DOHH2 (cell line): Measurements from ENCODE around the gene LRRC55.

Source experiments
- EZH2phosphoT487 ChIP-seq: fragments of 200-600 bp; sonication (generic); IDR thresholded peaks from 2 replicates; pipeline ENCODE4 v1.6.1; 2017; ENCODE audit warnings: borderline replicate concordance, mild to moderate bottlenecking, antibody characterized with exemption, low read length, moderate library complexity, mixed read lengths
- TF ChIP-seq, protein P1 (sequence below): fragments of 200-600 bp; sonication (generic); IDR thresholded peaks from one replicate; pipeline ENCODE4 v1.5.1; 2014; ENCODE audit warnings: antibody characterized with exemption, mild to moderate bottlenecking, low read depth, low read length; ENCODE audit not compliant: poor library complexity, severe bottlenecking

DNA sequence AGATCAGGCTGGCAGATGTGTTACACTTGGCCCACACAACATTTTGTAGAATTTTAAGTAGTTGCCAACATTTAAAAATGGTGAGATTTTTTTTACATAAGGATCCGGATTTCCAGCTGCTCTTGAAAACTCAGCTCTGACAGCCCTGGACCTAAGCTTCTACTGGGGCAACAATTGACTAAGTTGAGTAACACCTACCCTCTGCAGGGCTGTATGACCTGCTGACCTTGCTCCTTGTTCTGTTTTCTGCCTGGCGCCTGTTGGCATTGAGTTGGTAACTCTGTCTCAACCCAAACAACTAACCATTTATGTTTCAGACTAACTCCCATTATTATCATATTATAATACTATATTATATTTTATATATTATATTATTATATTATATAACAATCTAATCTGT, 21.1 kb upstream of the LRRC55 start:
- TF ChIP-seq, protein P1, sequence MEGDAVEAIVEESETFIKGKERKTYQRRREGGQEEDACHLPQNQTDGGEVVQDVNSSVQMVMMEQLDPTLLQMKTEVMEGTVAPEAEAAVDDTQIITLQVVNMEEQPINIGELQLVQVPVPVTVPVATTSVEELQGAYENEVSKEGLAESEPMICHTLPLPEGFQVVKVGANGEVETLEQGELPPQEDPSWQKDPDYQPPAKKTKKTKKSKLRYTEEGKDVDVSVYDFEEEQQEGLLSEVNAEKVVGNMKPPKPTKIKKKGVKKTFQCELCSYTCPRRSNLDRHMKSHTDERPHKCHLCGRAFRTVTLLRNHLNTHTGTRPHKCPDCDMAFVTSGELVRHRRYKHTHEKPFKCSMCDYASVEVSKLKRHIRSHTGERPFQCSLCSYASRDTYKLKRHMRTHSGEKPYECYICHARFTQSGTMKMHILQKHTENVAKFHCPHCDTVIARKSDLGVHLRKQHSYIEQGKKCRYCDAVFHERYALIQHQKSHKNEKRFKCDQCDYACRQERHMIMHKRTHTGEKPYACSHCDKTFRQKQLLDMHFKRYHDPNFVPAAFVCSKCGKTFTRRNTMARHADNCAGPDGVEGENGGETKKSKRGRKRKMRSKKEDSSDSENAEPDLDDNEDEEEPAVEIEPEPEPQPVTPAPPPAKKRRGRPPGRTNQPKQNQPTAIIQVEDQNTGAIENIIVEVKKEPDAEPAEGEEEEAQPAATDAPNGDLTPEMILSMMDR = no peak
- TF ChIP-seq EZH2phosphoT487 = no peak
